IPS-18a (cell line): ENCODE data around the gene SYN1.

ENCODE experiments used
- H3K27ac ChIP-seq: one replicate; pipeline ENCODE4 v1.5.1; 2013; ENCODE audit warnings: low read length
- H3K27me3 ChIP-seq: one replicate; pipeline ENCODE4 v1.6.1; 2013; ENCODE audit warnings: mild to moderate bottlenecking, low read length; ENCODE audit not compliant: control insufficient read depth, insufficient read depth
- H3K36me3 ChIP-seq: one replicate; pipeline ENCODE4 v1.6.1; 2013; ENCODE audit warnings: low read depth, low read length; ENCODE audit not compliant: control insufficient read depth
- H3K4me1 ChIP-seq: one replicate; pipeline ENCODE4 v1.6.1; 2013; ENCODE audit warnings: low read depth, low read length; ENCODE audit not compliant: control insufficient read depth
- H3K4me3 ChIP-seq: one replicate; pipeline ENCODE4 v1.5.1; 2013; ENCODE audit warnings: low read length
- H3K9ac ChIP-seq: one replicate; pipeline ENCODE4 v1.6.1; 2013; ENCODE audit warnings: mild to moderate bottlenecking, low read length, moderate library complexity
- H3K9me3 ChIP-seq: one replicate; pipeline ENCODE4 v1.6.1; 2013; ENCODE audit warnings: low read depth, low read length; ENCODE audit not compliant: control insufficient read depth

SYN1 gene

GRCh38 chrX:47577424-47577823 is 42.2 kb downstream of the SYN1 start:
- Histone ChIP-seq H3K9ac (no peak overlapping the region), H3K4me3 (no peak overlapping the region), H3K9me3 (no peaks in the 10 kb centered on the region), H3K4me1 (peaks cover 3% of the 10 kb centered on the region), H3K27ac (no peak overlapping the region), H3K27me3 (no peaks in the 10 kb centered on the region), H3K36me3 (no peaks in the 10 kb centered on the region)

- Histone ChIP-seq H3K27me3 (no peaks in the 10 kb centered on the region), H3K9me3 (no peaks in the 10 kb centered on the region), H3K27ac (no peak overlapping the region), H3K9ac (no peak overlapping the region), H3K4me1 (peaks cover 3% of the 10 kb centered on the region), H3K36me3 (no peaks in the 10 kb centered on the region), H3K4me3 (no peak overlapping the region)
Observed at GRCh38 chrX:47576021-47576898, 43.4 kb downstream of the SYN1 start.

DNA sequence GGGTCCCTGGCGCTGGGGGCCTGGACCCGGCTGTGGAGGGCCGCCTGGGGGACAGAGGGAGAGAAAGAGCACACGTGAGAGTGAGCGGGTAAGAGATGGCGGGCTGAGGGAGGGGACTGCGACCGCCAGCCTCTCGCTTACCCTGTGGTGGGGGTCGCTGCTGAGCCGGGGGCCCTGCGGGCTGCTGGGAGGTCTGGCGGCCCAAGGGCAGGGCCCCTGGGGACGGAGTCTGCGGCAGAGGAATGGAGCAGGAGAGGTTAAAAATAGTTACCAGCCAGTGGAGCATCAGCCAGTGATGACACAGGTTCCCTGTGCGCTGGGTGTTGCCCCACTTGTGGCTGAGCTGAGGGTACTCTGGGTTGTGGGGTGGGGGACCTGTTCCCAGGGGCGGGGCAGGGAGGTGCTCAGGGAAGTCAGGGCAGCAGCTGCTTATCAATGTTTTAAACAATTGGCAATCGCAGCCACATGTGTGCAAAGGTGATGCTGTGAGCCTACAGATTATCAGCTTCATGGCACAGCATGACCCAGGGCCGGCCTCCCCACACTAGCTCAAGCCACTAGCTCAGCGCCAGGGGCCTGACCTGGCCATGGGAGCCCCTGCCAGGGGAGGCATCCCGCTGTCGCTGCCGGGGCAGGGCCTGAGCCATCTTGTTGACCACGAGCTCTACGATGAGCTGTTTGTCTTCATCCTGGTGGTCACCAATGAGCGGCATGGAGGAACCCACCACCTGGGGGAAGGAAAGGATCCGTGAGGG is 44.9 kb downstream of the SYN1 start:
- Histone ChIP-seq H3K9me3 (no peaks in the 10 kb centered on the region), H3K36me3 (peaks cover 2% of the 10 kb centered on the region), H3K9ac (peak overlapping the region; percentile 60), H3K27me3 (no peaks in the 10 kb centered on the region), H3K4me1 (peaks cover 3% of the 10 kb centered on the region), H3K4me3 (peak overlapping the region; percentile 51), H3K27ac (no peak overlapping the region)

DNA sequence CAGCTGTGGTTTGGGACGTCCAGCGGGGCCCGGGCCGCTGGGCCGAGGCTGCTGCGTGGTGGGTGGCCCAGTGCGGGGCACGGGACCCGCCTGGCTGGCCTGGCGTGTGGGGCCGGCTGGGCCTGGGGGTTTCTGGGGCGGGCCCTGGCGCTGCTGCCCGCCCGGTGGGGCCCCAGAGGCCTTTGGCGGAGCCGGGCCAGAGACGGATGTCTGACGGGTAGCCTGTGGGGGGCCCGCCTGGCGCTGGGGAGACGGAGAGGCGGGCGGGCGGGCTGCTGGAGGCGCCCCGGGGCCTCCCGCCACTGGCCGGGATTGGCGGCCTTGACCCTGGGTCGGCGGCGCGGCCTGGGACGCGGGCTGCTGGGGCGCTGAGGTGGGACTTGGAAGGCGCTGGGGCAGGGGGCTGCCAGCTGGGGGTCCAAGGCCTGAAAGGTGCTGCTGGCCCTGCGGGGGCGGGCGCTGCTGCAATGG is 45.5 kb downstream of the SYN1 start:
- peak overlapping the region; percentile 60 for H3K9ac ChIP-seq
- peaks cover 3% of the 10 kb centered on the region for H3K4me1 ChIP-seq
- no peaks in the 10 kb centered on the region for H3K27me3 ChIP-seq
- H3K27ac ChIP-seq = peak overlapping the region; percentile 30
- peaks cover 8% of the 10 kb centered on the region for H3K36me3 ChIP-seq
- H3K4me3 ChIP-seq = peak overlapping the region; percentile 51
- H3K9me3 ChIP-seq = no peaks in the 10 kb centered on the region

- H3K27ac ChIP-seq = peak overlapping the region; percentile 30
- H3K4me3 ChIP-seq = peak overlapping the region; percentile 51
- H3K36me3 ChIP-seq = peaks cover 9% of the 10 kb centered on the region
Observed at GRCh38 chrX:47573341-47574075, 46.1 kb downstream of the SYN1 start.

GRCh38 chrX:47572773-47573340 is 46.8 kb downstream of the SYN1 start:
- H3K36me3 ChIP-seq = peaks cover 13% of the 10 kb centered on the region
- no peak overlapping the region for H3K27ac ChIP-seq
- peaks cover 3% of the 10 kb centered on the region for H3K4me1 ChIP-seq
- H3K9ac ChIP-seq = no peak overlapping the region
- H3K27me3 ChIP-seq = no peaks in the 10 kb centered on the region
- no peak overlapping the region for H3K4me3 ChIP-seq
- H3K9me3 ChIP-seq = no peaks in the 10 kb centered on the region

More at GRCh38 chrX:47573341-47574075, 46.1 kb downstream of the SYN1 start:
- Histone ChIP-seq H3K9ac (peak overlapping the region; percentile 60), H3K27me3 (no peaks in the 10 kb centered on the region), H3K9me3 (no peaks in the 10 kb centered on the region), H3K4me1 (peaks cover 3% of the 10 kb centered on the region)

DNA sequence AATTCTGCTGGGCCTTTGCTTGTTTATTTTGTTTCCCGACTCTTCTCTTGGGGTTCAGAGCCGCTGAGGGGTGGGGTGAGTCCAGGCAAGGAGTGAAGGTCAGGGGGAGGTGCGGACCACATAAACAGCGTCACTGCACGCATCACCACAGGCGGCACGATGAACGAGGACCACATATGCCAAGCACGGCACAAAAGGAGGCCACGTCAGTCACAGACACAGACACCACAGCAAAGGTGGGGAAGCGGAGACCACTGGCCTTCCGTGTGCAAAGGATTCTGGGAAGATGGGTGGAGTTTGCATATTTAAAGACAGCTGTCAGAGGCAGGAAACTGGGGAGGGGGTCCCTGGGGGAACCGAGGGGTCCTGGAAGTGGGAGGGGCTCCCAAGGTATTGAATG is 47.8 kb downstream of the SYN1 start:
- Histone ChIP-seq H3K9me3 (no peaks in the 10 kb centered on the region), H3K4me1 (peaks cover 3% of the 10 kb centered on the region), H3K27me3 (no peaks in the 10 kb centered on the region), H3K9ac (no peak overlapping the region), H3K36me3 (peaks cover 13% of the 10 kb centered on the region), H3K27ac (no peak overlapping the region), H3K4me3 (no peak overlapping the region)

DNA sequence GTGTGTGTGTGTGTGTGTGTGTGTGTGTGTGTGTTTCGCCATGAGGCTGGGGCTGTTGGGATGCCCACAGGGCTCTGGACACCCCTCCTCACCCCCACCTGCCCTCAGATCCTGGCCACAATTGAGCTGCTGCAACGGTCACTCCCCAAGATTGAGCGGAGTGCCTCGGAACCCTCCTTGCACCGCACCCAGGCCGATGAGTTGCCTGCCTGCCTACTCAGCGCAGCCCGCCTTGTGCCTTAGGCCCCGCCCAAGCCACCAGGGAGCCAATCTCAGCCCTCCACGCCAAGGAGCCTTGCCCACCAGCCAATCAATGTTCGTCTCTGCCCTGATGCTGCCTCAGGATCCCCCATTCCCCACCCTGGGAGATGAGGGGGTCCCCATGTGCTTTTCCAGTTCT is 48.4 kb downstream of the SYN1 start:
- no peak overlapping the region for H3K9ac ChIP-seq
- H3K36me3 ChIP-seq = peaks cover 13% of the 10 kb centered on the region
- H3K4me1 ChIP-seq = peaks cover 3% of the 10 kb centered on the region
- H3K27me3 ChIP-seq = no peaks in the 10 kb centered on the region
- no peaks in the 10 kb centered on the region for H3K9me3 ChIP-seq
- H3K27ac ChIP-seq = no peak overlapping the region
- no peak overlapping the region for H3K4me3 ChIP-seq

DNA sequence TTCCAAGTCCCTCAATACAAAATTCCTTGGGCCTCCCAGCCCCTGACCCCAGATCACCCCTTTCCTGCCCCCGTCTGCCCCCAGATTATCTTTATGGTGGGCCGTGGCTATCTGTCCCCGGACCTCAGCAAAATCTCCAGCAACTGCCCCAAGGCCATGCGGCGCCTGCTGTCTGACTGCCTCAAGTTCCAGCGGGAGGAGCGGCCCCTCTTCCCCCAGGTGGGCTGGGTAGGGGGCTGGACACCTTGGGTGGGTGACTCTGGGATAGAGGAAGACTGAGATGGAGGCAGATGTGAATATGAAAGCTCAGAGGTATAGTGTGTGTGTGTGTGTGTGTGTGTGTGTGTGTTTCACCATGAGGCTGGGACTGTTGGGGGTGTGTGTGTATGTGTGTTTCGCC is 48.9 kb downstream of the SYN1 start:
- Histone ChIP-seq H3K27ac (no peak overlapping the region), H3K9me3 (no peaks in the 10 kb centered on the region), H3K4me1 (peaks cover 3% of the 10 kb centered on the region), H3K27me3 (no peaks in the 10 kb centered on the region), H3K36me3 (peaks cover 13% of the 10 kb centered on the region), H3K9ac (no peak overlapping the region), H3K4me3 (no peak overlapping the region)

DNA sequence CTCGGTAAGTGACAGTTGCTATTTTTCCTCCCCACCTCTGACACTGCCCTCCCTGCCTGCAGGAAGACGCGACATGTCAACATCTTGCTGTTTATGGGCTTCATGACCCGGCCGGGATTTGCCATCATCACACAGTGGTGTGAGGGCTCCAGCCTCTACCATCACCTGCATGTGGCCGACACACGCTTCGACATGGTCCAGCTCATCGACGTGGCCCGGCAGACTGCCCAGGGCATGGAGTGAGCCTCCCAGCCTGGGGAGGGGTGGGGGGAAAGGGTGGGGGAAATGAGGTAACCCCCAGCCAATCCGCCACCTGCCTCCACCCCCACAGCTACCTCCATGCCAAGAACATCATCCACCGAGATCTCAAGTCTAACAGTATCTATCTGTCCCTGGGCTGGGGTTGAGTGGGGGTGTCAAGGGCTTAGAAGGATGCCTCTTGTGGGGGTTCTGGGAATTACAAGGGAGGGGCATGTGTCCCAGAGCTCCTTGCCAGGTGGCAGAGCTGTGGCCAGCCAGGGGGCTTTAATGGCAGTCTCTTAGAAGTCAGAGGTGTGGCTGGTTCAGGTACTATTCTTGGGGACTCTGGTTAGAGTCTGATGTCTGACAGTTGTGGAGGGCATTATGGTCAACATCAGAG is 50.9 kb downstream of the SYN1 start:
- H3K4me1 ChIP-seq = peaks cover 3% of the 10 kb centered on the region
- H3K36me3 ChIP-seq = peaks cover 15% of the 10 kb centered on the region
- H3K9me3 ChIP-seq = no peaks in the 10 kb centered on the region
- H3K9ac ChIP-seq = no peak overlapping the region
- no peak overlapping the region for H3K4me3 ChIP-seq
- no peak overlapping the region for H3K27ac ChIP-seq
- no peaks in the 10 kb centered on the region for H3K27me3 ChIP-seq
